Activated CD4-positive, alpha-beta T cell treated with anti-CD3 and anti-CD28 coated beads for 48 hours (primary cell): Measurements from ENCODE around the gene RHBG.

ENCODE experiments used
- DNase-seq: peaks from one replicate; pipeline ENCODE4 v3.0.0-alpha.2; 2020

Gene RHBG

DNA sequence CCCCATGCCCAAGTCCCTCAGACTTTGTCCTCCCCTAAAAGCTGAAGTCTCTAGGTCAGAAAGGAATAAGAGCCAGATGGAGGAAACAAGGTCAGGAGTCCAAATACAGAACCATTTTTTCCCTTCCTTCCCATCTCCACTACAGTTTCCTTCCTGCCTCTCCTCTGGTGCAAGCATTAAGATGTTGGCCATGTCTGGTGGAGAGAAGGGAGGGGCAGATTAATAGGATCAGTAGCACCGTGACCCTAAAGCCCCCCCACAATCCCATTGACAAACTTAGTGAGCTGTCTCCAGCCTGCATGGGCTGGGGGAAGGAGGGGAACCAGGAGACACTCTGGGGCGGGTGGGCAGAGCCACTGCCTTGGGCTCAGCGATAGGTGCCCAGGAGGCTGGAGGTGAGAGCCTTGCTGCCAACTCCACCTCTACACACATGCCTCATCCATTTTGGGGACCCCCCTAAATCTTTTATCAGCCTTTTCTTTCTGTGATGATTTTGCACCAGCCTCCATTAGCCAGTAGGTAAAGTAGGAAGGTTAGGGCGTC, 59.8 kb downstream of the RHBG start:
- DNase-seq: no peak

DNA sequence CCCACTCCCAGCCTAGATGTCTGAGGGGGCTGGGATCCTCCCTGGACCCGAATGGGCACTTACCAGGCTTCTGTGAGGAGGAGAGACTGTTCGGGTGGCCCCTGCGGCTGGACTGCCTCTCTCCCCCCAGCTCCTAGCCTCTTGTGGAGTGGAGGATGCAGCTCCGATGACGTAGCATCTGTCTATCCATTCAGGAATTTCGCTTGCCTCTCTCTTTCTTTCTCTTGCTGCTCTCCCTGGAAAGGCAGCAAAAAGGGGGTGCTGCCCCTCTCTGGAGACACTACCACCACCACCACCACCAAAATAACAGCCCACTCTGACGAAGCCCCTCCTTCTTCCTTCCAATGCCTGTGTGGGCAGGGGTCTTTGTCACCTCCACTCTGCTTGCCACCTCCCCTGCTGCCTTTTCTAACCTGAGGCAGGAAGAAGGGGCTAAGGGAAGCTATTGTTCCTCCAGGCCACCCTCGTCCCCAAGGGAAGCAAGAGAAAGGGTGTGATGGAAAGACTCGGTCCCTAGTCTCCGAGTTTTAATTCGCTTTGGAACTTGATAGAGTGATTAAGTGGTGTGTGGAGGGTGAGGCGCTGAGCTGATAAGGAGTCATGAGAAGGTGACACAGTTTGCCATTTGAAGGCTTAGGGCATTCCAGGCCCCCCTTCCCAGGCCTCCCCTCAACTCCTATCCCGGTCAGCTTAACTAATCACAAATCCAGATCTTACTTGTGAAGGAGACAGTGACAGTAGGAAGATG, 60.5 kb downstream of the RHBG start:
- DNase-seq: no peak

DNA sequence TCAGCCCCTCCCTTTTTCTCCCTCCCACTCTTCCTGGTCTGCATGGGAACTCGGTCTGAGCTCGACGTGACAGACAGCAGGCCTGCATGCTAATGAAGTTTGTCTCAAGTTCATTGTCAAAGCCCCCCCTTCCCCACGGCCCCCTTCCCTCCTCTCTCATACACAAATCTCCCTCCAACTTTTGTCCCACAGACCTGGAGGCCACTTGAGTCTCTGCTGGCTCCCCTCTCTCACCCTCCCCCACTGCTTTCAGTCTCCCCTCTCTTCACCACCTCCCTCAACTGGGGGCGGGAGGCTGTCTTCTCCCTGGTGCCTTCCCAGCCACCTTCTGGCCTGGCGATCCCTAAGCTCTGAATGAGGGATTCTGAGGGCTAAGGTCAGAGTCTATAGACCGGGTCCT, 61.3 kb downstream of the RHBG start:
- no peak for DNase-seq

DNA sequence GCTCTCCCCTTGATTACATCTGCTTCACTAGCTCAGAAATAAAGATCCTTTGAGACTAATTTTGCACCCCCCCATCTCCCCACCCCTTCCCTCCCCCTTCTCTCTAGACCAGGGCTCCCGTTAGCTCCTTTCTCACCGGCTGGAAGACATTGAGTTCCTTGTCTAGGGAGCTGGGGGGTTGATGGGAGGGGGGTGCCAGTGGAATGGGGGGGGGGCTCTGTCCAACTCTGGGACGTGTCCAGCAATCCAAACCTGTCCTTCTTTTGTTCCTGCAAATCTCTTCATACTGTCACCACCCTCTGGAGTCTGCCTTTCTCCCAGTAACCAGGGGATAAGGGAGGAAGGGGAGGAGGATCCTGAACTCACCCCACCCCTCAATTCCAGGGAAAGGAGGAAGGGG, 61.9 kb downstream of the RHBG start:
- no peak for DNase-seq

DNA sequence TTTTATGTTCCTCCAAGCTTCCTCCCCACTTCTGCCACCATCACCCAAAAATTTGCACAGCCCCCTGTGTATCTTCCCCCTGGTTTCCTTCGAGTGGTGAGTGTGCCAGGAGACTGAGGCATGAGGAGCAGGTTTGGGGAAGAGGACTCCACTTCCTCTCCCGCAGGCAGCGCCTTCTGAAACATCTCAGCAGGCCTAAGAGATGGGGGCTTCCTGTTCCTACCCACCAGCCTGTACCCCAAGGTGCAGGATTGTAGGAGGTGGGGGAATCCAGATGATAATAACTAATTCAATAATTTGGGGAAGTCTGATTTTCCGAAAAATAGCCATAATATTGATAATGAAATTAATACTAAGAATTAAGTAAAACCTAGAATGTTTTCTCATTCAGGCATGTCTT, 62.4 kb downstream of the RHBG start:
- no peak for DNase-seq

DNA sequence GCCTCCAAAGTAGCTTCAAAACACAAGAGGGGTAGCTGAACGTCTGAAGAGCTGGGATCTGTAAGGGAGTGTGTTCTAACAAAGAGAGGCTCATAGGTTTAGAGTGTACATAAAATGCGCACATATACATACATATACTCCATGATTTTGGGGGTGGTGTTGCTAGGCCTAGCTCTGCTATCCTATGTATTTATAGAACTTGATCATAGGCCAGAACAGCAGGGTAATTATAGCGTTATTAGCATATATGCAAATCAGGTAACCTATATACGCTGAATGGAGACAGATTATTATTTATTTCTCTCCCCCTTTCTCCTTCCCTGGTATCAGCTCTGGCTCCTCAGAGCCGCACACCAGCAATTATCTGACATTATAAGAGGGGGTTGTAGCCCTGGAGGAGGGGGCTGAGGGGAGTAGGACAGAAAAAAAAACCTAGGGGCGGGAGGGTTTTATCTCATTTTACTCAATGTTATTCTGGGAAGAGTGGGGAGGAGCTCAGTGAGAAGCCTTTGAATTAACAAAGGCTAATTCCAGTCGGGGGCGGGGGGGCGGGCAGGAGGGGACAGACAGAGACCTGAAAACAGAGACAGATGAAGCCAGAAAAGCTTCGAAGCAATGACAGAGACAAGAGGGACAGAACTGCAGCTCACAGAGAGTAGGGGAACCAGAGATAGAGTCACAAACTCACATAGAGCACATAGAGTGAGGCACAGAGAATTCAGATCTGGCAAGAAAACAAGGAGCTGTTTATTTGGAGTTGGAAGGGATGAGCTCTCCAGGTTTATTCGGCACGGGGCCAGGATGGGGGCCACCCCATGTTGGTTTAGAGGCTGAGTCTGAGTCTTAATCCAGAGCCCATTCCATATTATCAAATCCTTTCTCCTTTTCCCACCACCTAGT, 63.0 kb downstream of the RHBG start:
- no peak for DNase-seq

DNA sequence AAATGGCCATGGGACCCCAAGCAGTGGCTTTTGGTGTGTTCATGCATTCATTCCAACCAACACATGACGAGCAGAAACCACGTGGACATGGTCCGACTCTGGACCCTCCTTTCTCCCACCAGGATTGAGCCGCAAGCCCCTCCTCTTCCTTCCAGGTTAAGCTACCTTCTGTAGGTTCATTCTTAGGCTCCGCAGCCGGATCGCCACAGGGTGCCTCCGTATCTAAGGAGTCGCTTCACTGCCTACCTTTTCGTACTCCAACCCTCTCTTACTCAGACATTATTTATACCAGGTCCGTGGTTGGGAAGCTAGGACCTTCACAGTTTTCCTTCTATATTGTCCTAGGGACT, 63.6 kb downstream of the RHBG start:
- DNase-seq: no peak

DNA sequence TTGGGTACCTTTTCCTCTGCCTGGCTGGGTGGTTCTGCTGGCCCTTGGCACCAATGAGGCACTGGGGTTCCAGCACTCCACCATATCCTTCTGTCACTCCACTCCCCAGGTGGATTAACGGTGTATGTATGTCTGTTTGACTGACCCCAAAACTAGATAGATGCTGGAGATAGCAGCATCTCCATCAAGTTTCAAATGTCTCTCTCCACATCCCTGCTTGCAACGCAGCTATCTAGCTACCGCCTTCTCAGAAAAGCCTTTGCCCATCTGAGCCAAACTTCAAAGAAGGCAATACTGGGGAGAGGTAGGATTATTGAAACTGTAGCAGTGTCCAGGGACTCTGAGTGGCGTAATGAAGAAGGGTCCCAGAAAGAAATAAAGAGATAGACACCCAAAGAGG, 64.0 kb downstream of the RHBG start:
- no peak for DNase-seq

DNA sequence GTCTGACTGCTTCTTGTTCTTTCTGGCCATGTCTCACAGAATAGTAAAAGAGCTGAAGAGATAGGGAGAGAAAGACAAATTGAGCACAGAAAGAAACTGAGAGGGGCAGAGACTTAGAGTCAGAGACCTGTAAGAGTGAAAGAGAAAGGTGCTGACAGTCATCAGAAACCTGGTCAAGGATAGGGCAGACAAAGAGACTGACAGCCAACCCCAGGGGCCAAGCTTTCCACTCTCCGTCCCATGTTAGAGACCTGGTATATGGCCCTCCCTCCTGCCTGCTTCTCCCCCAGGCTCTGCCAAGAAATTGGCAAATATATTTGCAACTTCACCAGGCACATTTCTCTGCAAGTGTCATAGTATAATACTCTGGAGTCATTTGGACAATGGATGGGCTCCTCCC, 64.6 kb downstream of the RHBG start:
- no peak for DNase-seq
